Measurements from ENCODE around the gene CFHR4.
"Not testable (repeated sequence)": the region's sequence is repeated elsewhere in the genome, so short reads cannot be mapped to it uniquely, and the experiment has no call there.

CFHR4 gene

GRCh38 chr1:196887515-196888239 is at the start of gene CFHR4:
Gene CFHR4 (plus strand): TSS chr1:196888052. CDS start chr1:196888151, 99 bp downstream.
- H3K9me3 ChIP-seq (ENCODE audit: control insufficient read depth, insufficient read depth, low read length) = no peaks in the 10 kb centered on the region
- H3K27ac ChIP-seq (ENCODE audit: low read length) = no peak within 1 kb of the TSS
- no peak within 1 kb of the TSS for H3K4me3 ChIP-seq (ENCODE audit: low read length)
- no peaks in the 10 kb centered on the region for H3K36me3 ChIP-seq (ENCODE audit: control insufficient read depth, insufficient read depth, low read length)
- no peaks in the 10 kb centered on the region for H3K4me1 ChIP-seq (ENCODE audit: control insufficient read depth, insufficient read depth, low read length)
- no peak for DNase-seq (ENCODE audit: low read depth, low spot score)
- no peaks in the 10 kb centered on the region for H3K27me3 ChIP-seq (ENCODE audit: control insufficient read depth, insufficient read depth, low read length)

- H3K4me1 ChIP-seq (ENCODE audit: control insufficient read depth, insufficient read depth, low read length); H3K36me3 ChIP-seq (ENCODE audit: control insufficient read depth, insufficient read depth, low read length); H3K9me3 ChIP-seq (ENCODE audit: control insufficient read depth, insufficient read depth, low read length); H3K27ac ChIP-seq (ENCODE audit: low read length); H3K4me3 ChIP-seq (ENCODE audit: low read length); H3K27me3 ChIP-seq (ENCODE audit: control insufficient read depth, insufficient read depth, low read length); DNase-seq (ENCODE audit: low read depth, low spot score): not testable (repeated sequence)
- no CpG with 5 or more reads among the region's 4 CpGs for WGBS (ENCODE audit: insufficient coverage, insufficient read length)
Observed at GRCh38 chr1:196849613-196850492, 38.0 kb upstream of the CFHR4 start.

DNA sequence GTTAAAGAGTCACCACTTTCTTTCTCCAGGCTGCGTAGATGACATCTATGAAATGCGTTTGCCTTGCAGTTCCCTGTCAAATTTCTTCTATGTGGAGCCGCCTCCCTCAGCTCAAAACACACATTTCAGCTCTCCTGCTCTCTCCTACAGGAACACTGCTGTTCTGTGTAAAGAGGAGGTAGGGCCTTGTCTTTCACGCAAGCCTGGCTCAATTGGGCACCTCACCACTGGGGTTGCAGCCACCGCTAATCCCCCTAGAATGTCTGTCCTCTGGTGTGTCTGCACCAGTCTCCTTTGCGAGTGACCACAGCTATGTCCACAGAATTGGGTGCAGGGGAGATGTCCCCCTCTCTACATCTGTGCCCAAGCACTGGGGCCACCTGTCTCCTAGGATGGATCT is 31.8 kb upstream of the CFHR4 start:
- no peak for DNase-seq (ENCODE audit: low read depth, low spot score)
- Histone ChIP-seq H3K4me3 (ENCODE audit: low read length) (no peak overlapping the region), H3K36me3 (ENCODE audit: control insufficient read depth, insufficient read depth, low read length) (no peaks in the 10 kb centered on the region), H3K27me3 (ENCODE audit: control insufficient read depth, insufficient read depth, low read length) (no peaks in the 10 kb centered on the region), H3K27ac (ENCODE audit: low read length) (no peak overlapping the region), H3K4me1 (ENCODE audit: control insufficient read depth, insufficient read depth, low read length) (no peaks in the 10 kb centered on the region), H3K9me3 (ENCODE audit: control insufficient read depth, insufficient read depth, low read length) (no peaks in the 10 kb centered on the region)
- WGBS (ENCODE audit: insufficient coverage, insufficient read length) = no CpG with 5 or more reads among the region's 6 CpGs

DNA sequence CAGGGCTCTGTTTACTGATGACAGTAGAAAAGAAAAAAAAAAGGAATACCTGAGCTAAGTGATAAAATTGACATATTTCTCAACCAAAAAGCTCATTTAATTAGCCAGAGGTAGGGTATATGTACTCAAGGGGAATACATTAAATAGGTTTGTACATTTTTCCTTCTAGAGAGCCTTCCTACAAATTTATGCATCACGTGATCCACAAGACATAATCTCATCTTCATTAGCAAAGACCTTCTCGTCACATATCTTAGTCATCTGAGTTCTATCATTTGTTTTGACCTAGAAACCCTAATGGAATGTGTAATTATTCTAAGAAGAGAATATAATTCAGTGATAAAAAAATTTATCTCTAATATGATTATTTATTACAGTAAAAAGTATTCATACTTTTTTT is 30.7 kb upstream of the CFHR4 start:
- no CpG with 5 or more reads among the region's 2 CpGs for WGBS (ENCODE audit: insufficient coverage, insufficient read length)
- DNase-seq (ENCODE audit: low read depth, low spot score) = no peak
- Histone ChIP-seq H3K4me3 (ENCODE audit: low read length) (no peak overlapping the region), H3K27ac (ENCODE audit: low read length) (no peak overlapping the region), H3K9me3 (ENCODE audit: control insufficient read depth, insufficient read depth, low read length) (no peaks in the 10 kb centered on the region), H3K4me1 (ENCODE audit: control insufficient read depth, insufficient read depth, low read length) (no peaks in the 10 kb centered on the region), H3K27me3 (ENCODE audit: control insufficient read depth, insufficient read depth, low read length) (no peaks in the 10 kb centered on the region), H3K36me3 (ENCODE audit: control insufficient read depth, insufficient read depth, low read length) (no peaks in the 10 kb centered on the region)

- no peak for DNase-seq (ENCODE audit: low read depth, low spot score)
- H3K27me3 ChIP-seq (ENCODE audit: control insufficient read depth, insufficient read depth, low read length) = no peaks in the 10 kb centered on the region
- H3K27ac ChIP-seq (ENCODE audit: low read length) = no peak overlapping the region
- no peaks in the 10 kb centered on the region for H3K9me3 ChIP-seq (ENCODE audit: control insufficient read depth, insufficient read depth, low read length)
- no peaks in the 10 kb centered on the region for H3K36me3 ChIP-seq (ENCODE audit: control insufficient read depth, insufficient read depth, low read length)
- no peaks in the 10 kb centered on the region for H3K4me1 ChIP-seq (ENCODE audit: control insufficient read depth, insufficient read depth, low read length)
- no CpG with 5 or more reads among the region's 3 CpGs for WGBS (ENCODE audit: insufficient coverage, insufficient read length)
- no peak overlapping the region for H3K4me3 ChIP-seq (ENCODE audit: low read length)
Observed at GRCh38 chr1:196858811-196859210, 29.0 kb upstream of the CFHR4 start.

- Histone ChIP-seq H3K4me3 (ENCODE audit: low read length) (no peak overlapping the region), H3K27ac (ENCODE audit: low read length) (no peak overlapping the region), H3K9me3 (ENCODE audit: control insufficient read depth, insufficient read depth, low read length) (no peaks in the 10 kb centered on the region), H3K27me3 (ENCODE audit: control insufficient read depth, insufficient read depth, low read length) (no peaks in the 10 kb centered on the region), H3K36me3 (ENCODE audit: control insufficient read depth, insufficient read depth, low read length) (no peaks in the 10 kb centered on the region), H3K4me1 (ENCODE audit: control insufficient read depth, insufficient read depth, low read length) (no peaks in the 10 kb centered on the region)
- WGBS (ENCODE audit: insufficient coverage, insufficient read length) = no CpG with 5 or more reads among the region's 1 CpG
- no peak for DNase-seq (ENCODE audit: low read depth, low spot score)
Observed at GRCh38 chr1:196860323-196860884, 27.4 kb upstream of the CFHR4 start.

DNA sequence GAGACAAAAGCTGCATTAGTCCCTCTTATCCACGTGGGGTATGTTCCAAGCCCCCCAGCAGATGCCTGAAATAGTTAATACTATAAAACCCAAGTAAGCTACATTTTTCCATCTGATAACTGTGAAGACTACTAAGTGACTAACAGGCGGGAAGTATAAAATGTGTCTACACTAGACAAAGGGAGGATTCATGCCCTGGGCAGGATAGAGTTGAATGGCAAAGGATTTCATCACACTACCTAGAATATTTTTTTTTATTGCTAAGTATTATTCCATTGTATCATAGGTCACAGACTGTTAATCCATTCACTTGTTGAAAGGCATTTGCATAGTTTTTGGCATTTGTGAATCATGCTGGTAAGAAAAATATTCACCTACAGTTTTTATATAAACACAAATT is 26.4 kb upstream of the CFHR4 start:
- Histone ChIP-seq H3K4me3 (ENCODE audit: low read length) (no peak overlapping the region), H3K27ac (ENCODE audit: low read length) (no peak overlapping the region), H3K36me3 (ENCODE audit: control insufficient read depth, insufficient read depth, low read length) (no peaks in the 10 kb centered on the region), H3K27me3 (ENCODE audit: control insufficient read depth, insufficient read depth, low read length) (no peaks in the 10 kb centered on the region), H3K4me1 (ENCODE audit: control insufficient read depth, insufficient read depth, low read length) (no peaks in the 10 kb centered on the region), H3K9me3 (ENCODE audit: control insufficient read depth, insufficient read depth, low read length) (no peaks in the 10 kb centered on the region)
- no CpG with 5 or more reads among the region's 2 CpGs for WGBS (ENCODE audit: insufficient coverage, insufficient read length)
- no peak for DNase-seq (ENCODE audit: low read depth, low spot score)

- DNase-seq (ENCODE audit: low read depth, low spot score) = no peak
- no peaks in the 10 kb centered on the region for H3K36me3 ChIP-seq (ENCODE audit: control insufficient read depth, insufficient read depth, low read length)
- H3K27ac ChIP-seq (ENCODE audit: low read length) = no peak overlapping the region
- no peaks in the 10 kb centered on the region for H3K27me3 ChIP-seq (ENCODE audit: control insufficient read depth, insufficient read depth, low read length)
- no peaks in the 10 kb centered on the region for H3K4me1 ChIP-seq (ENCODE audit: control insufficient read depth, insufficient read depth, low read length)
- no peaks in the 10 kb centered on the region for H3K9me3 ChIP-seq (ENCODE audit: control insufficient read depth, insufficient read depth, low read length)
- no CpG with 5 or more reads among the region's 1 CpG for WGBS (ENCODE audit: insufficient coverage, insufficient read length)
- no peak overlapping the region for H3K4me3 ChIP-seq (ENCODE audit: low read length)
Observed at GRCh38 chr1:196866974-196867373, 20.9 kb upstream of the CFHR4 start.

DNA sequence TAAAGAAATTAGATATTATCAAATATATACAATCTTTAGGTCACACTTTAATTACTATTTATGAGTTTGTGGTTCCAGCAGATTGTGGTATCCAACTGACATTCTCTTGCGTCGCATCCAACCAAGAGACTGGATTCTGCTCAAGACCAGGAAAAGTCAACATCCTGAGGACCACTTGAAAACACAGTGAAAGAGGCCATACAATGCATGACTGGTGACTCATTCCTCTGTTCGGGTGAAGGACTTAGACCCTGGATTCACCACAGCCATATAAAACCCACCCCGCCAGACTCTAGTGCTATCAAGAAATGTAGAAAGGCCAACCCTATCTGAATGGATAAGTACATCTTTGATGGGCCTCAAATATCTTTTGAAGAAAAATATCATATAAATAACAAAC is 14.5 kb upstream of the CFHR4 start:
- Histone ChIP-seq H3K36me3 (ENCODE audit: control insufficient read depth, insufficient read depth, low read length) (no peaks in the 10 kb centered on the region), H3K27ac (ENCODE audit: low read length) (no peak overlapping the region), H3K9me3 (ENCODE audit: control insufficient read depth, insufficient read depth, low read length) (no peaks in the 10 kb centered on the region), H3K27me3 (ENCODE audit: control insufficient read depth, insufficient read depth, low read length) (no peaks in the 10 kb centered on the region; the same call in 1 of the 2 replicates), H3K4me1 (ENCODE audit: control insufficient read depth, insufficient read depth, low read length) (no peaks in the 10 kb centered on the region; the same call in 1 of the 2 replicates), H3K4me3 (ENCODE audit: low read length) (no peak overlapping the region)
- DNase-seq (ENCODE audit: low read depth, low spot score) = no peak
- no CpG with 5 or more reads among the region's 4 CpGs for WGBS (ENCODE audit: insufficient coverage, insufficient read length)

DNA sequence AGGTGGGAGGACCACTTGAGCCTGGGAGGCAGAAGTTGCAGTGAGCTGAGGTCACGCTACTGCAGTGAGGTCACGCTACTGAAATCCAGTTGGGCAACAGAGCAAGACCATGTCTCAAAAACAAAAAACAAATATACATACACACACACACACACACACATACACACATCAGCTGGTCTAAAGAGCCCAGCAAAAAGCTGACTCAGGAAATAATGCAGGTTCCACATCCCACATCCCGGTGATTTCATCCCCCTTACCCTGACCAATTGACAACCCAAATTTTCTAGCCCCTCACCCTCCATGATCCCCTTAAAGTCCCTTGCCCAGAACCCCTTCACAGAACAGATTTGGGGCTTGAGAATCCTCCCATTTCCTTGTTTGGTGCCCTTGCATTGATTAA is 11.9 kb upstream of the CFHR4 start:
- WGBS (ENCODE audit: insufficient coverage, insufficient read length) = no CpG with 5 or more reads among the region's 3 CpGs
- no peaks in the 10 kb centered on the region for H3K9me3 ChIP-seq (ENCODE audit: control insufficient read depth, insufficient read depth, low read length)
- H3K27ac ChIP-seq (ENCODE audit: low read length) = no peak overlapping the region
- H3K4me3 ChIP-seq (ENCODE audit: low read length) = no peak overlapping the region
- H3K27me3 ChIP-seq (ENCODE audit: control insufficient read depth, insufficient read depth, low read length) = no peaks in the 10 kb centered on the region; the same call in 1 of the 2 replicates
- no peak for DNase-seq (ENCODE audit: low read depth, low spot score)
- H3K4me1 ChIP-seq (ENCODE audit: control insufficient read depth, insufficient read depth, low read length) = no peaks in the 10 kb centered on the region; the same call in 1 of the 2 replicates
- H3K36me3 ChIP-seq (ENCODE audit: control insufficient read depth, insufficient read depth, low read length) = no peaks in the 10 kb centered on the region
